Bronchial epithelial cell (primary cell): ENCODE data around the gene APOL3. TPM values are rescaled to one million over a fixed set of nuclear protein-coding genes. Genes with fewer than 3 reads are reported as not detected.
"Not testable (repeated sequence)": the region's sequence is repeated elsewhere in the genome, so short reads cannot be mapped to it uniquely, and the experiment has no call there.

Experiments used
- DNase-seq: peaks from one replicate; pipeline ENCODE4 v3.0.0-alpha.2; 2010; ENCODE audit warnings: low read depth
- FAIRE-seq: peaks from 2 replicates; lab custom pipeline; 2011; peaks lifted over from hg19 to GRCh38; lab: Jason Lieb, UNC
- H3K27me3 ChIP-seq: 2 replicates; pipeline ENCODE4 v1.5.1; 2011; ENCODE audit warnings: low read length; ENCODE audit not compliant: control insufficient read depth, insufficient read depth
- H3K36me3 ChIP-seq: 2 replicates; pipeline ENCODE4 v1.5.1; 2011; ENCODE audit warnings: low read length; ENCODE audit not compliant: control insufficient read depth, insufficient read depth
- H3K4me3 ChIP-seq: 2 replicates; pipeline ENCODE4 v1.5.1; 2011; ENCODE audit warnings: mild to moderate bottlenecking, low read depth, low read length, control low read depth
- CTCF ChIP-seq: IDR thresholded peaks from 2 replicates; pipeline ENCODE4 v1.5.1; 2011; ENCODE audit warnings: mild to moderate bottlenecking, moderate library complexity, low read length, control low read depth, inconsistent platforms; ENCODE audit not compliant: insufficient read depth, severe bottlenecking
- total RNA-seq: library from RNA; depleted of rRNA; stranded (reverse); fragments of >200 nt; gene quantifications from 2 replicates; pipeline ENCODE4 v1.2.1, GENCODE V29; 2014

Gene APOL3
- total RNA-seq, 1 donor from 2014 or later = not detected

DNA sequence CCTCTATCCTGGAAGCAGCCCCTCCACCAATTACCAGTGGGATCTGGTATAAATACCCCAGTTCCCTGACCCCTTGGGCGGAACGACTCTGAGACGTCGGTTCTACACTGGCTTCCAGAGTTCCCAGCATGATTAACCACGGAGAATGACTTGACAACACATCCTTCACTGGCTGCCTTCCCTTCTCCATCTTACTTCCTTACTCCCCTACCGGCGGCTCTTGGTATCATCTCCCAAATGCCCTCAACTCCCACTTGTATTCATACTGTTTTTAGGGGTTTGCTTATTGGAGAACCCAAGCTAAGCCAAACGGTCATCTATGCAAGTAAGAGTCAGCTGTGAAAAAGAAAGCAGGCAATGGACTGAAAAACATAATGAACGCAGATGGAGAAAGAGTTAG is 56.1 kb downstream of the APOL3 start:
- Histone ChIP-seq H3K4me3 (no peak overlapping the region), H3K36me3 (no peaks in the 10 kb centered on the region), H3K27me3 (no peaks in the 10 kb centered on the region)
- DNase-seq = no peak
- peak; percentile 2 for TF ChIP-seq CTCF
- no peak for FAIRE-seq

DNA sequence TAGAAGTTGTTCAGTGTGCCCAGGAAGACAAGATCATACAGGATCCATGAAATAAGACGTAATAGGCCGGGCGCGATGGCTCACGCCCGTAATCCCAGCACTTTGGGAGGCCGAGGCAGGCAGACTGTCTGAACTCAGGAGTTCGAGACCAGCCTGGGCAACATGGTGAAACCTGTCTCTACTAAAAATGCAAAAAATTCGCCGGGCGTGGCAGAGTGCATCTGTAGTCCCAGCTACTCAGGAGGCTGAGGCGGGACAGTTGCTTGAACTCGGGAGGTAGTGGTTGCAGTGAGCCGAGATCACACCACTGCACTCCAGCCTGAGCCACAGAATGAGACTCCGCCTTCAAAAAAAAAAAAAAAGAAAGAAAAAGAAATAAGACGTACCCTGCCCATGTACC is 56.7 kb downstream of the APOL3 start:
- FAIRE-seq = no peak
- DNase-seq = no peak
- no peak overlapping the region for H3K4me3 ChIP-seq
- no peak for TF ChIP-seq CTCF
- H3K36me3 ChIP-seq = no peaks in the 10 kb centered on the region
- no peaks in the 10 kb centered on the region for H3K27me3 ChIP-seq

DNA sequence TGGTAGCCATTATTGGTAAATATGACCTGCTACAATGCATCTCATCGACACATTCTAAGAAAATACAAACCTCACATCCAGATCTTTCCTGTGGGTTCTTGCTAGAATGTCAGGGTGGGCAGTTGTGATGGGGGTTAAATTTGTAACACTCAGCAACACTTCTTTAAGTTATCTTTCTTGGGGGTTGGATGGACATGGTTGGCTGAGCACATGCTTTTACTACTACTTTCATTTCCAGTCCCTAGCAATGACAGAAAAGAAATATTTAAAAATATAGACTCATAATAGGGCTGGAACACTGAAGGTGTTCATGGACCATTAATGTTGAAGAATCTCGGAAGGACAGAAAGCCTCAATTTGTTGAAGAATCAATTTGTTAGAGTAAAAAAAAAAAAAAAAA is 57.6 kb downstream of the APOL3 start:
- no peak for FAIRE-seq
- no peaks in the 10 kb centered on the region for H3K36me3 ChIP-seq
- no peak for TF ChIP-seq CTCF
- H3K4me3 ChIP-seq = no peak overlapping the region
- no peak for DNase-seq
- no peaks in the 10 kb centered on the region for H3K27me3 ChIP-seq

DNA sequence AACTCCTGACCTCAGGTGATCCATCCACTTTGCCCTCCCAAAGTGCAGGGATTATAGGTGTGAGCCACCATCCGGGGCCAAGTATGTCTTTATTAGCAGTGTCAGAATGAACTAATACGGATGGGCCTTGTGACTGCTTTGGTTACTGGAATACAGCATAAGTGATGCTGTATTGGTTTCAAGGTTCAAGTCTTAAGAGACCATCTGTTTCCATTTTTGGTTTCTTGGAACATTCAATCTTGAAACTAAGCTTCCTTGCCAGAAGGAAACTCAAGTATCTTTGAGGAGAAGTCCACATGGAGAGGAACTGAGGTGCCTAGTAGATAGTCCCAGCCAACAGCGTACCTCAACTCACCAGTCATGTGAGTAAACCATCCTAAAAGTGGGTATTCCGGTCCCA is 58.8 kb downstream of the APOL3 start:
- Histone ChIP-seq H3K36me3 (no peaks in the 10 kb centered on the region), H3K27me3 (no peaks in the 10 kb centered on the region), H3K4me3 (no peak overlapping the region)
- TF ChIP-seq CTCF = no peak
- FAIRE-seq = no peak
- no peak for DNase-seq

DNA sequence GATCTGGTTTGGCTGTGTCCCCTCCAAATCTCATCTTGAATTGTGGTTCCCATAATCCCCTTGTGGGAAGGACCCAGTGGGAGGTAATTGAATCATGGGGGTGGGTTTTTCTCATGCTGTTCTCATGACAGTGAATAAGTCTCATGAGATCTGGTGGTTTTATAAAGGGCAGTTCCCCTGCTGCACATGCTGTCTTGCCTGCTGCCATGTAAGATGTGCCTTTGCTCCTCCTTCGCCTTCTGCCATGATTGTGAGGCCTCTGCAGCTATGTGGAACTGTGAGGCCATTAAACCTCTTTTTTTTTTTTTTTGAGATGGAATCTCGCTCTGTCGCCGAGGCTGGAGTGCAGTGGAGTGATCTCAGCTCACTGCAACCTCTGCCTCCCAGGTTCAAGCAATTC is 59.6 kb downstream of the APOL3 start:
- not testable (repeated sequence) for DNase-seq, H3K27me3 ChIP-seq, FAIRE-seq, H3K4me3 ChIP-seq, H3K36me3 ChIP-seq

DNA sequence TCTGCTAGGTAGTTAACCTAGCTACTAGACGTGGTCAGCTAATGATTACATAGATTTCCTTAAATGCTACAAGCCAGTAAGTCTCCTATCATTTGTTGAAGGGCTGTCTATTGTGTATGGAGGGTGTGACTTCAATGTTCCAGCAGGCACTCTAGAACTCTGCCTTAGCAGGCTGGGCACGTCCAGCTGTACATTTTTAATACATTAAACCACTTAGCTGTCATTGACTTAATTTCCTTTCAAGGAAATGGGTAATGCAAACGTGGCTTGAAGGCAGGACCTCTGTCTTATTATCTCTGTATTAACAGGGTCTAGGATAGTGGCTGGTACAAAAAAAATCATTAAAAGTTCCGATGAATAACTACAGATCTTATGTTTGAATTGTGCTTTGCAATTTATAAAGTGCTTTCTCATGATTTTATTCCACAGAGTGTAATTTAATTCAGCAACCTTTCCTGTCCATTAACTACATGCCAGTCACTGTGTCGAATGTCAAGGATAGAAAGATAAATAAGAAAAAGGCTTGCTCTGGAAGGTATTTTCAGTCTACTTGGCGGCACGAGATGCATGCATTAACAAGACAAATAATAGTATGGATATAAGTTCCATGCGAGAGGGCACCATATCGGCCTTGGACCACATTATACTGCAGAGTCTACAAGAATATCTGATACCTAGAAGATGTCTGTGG is 60.3 kb downstream of the APOL3 start:
- Histone ChIP-seq H3K36me3 (no peaks in the 10 kb centered on the region), H3K27me3 (no peaks in the 10 kb centered on the region), H3K4me3 (no peak overlapping the region)
- FAIRE-seq = peak; percentile 40
- TF ChIP-seq CTCF = no peak
- DNase-seq = no peak

DNA sequence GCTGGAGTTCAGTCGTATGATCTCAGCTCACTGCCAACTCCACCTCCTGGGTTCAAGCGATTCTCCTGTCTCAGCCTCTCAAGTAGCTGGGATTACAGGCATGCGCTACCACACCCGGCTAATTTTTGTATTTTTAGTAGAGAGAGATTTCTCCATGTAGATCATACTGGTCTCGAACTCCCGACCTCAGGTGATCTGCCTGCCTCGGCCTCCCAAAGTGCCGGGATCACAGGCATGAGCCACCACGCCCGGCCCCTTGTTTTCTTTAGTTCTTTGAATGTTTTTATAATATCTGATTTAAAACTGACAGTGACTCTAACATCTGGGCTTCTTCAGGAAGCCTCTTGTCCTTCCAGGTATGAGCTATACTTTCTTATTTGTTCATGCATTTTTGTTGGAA is 61.0 kb downstream of the APOL3 start:
- not testable (repeated sequence) for H3K27me3 ChIP-seq

More for the DNA sequence above, 61.0 kb downstream of the APOL3 start:
- DNase-seq, FAIRE-seq, H3K4me3 ChIP-seq, H3K36me3 ChIP-seq: not testable (repeated sequence)
